Naive B cell (primary cell): ENCODE data around the gene IDUA. TPM values are rescaled to one million over a fixed set of nuclear protein-coding genes. Genes with fewer than 3 reads are reported as not detected.
"Not testable (repeated sequence)": the region's sequence is repeated elsewhere in the genome, so short reads cannot be mapped to it uniquely, and the experiment has no call there.

Experiments
- ATAC-seq, 2 donors: fragments of 150-1000 bp; cut with Tn5 transposase; 2 replicates each; pipeline ENCODE4 v1.10.0; 2021; ENCODE audit warnings: low read depth in 2 of 2, mild to moderate bottlenecking in 2 of 2, moderate library complexity in 2 of 2
- DNase-seq: peaks from one replicate; pipeline ENCODE4 v3.0.0; 2022
- H3K27ac Mint-ChIP-seq, 6 donors: one replicate each; pipeline ENCODE4 v1.8.0; 2020 to 2022; ENCODE audit warnings: mild to moderate bottlenecking in 6 of 6, mixed read lengths in 6 of 6, moderate library complexity in 5 of 6, inconsistent platforms in 2 of 6
- H3K27me3 Mint-ChIP-seq, 3 donors: one replicate each; pipeline ENCODE4 v1.8.0; 2021 to 2022; ENCODE audit warnings: mixed read lengths in 3 of 3, mild to moderate bottlenecking in 1 of 3
- H3K36me3 Mint-ChIP-seq, 2 donors: one replicate each; pipeline ENCODE4 v1.8.0; 2020 to 2022; ENCODE audit warnings: mixed read lengths in 2 of 2, inconsistent platforms in 1 of 2, mild to moderate bottlenecking in 1 of 2
- H3K4me1 Mint-ChIP-seq, 3 donors: one replicate each; pipeline ENCODE4 v1.8.0; 2020 to 2022; ENCODE audit warnings: mixed read lengths in 3 of 3, inconsistent platforms in 1 of 3, mild to moderate bottlenecking in 1 of 3, moderate library complexity in 1 of 3
- H3K4me3 Mint-ChIP-seq, 8 donors: one replicate each; pipeline ENCODE4 v1.8.0; 2020 to 2022; ENCODE audit warnings: mild to moderate bottlenecking in 8 of 8, mixed read lengths in 8 of 8, moderate library complexity in 8 of 8, inconsistent platforms in 2 of 8
- H3K9me3 Mint-ChIP-seq, 7 donors: one replicate each; pipeline ENCODE4 v1.8.0; 2020 to 2022; ENCODE audit warnings: mixed read lengths in 7 of 7, mild to moderate bottlenecking in 5 of 7, inconsistent platforms in 2 of 7, moderate library complexity in 1 of 7
- polyA plus RNA-seq, 6 donors: library from polyadenylated mRNA; unstranded; fragments of 300-500 nt; fragmentation: Illumina TruSeq; gene quantifications; one replicate each; pipeline ENCODE4 v1.2.3, GENCODE V29; 2021; ENCODE audit warnings: low read depth in 6 of 6

The IDUA gene
- polyA plus RNA-seq, 6 donors from 2014 or later: 2.2 to 8.3 (median 3.3) TPM

DNA sequence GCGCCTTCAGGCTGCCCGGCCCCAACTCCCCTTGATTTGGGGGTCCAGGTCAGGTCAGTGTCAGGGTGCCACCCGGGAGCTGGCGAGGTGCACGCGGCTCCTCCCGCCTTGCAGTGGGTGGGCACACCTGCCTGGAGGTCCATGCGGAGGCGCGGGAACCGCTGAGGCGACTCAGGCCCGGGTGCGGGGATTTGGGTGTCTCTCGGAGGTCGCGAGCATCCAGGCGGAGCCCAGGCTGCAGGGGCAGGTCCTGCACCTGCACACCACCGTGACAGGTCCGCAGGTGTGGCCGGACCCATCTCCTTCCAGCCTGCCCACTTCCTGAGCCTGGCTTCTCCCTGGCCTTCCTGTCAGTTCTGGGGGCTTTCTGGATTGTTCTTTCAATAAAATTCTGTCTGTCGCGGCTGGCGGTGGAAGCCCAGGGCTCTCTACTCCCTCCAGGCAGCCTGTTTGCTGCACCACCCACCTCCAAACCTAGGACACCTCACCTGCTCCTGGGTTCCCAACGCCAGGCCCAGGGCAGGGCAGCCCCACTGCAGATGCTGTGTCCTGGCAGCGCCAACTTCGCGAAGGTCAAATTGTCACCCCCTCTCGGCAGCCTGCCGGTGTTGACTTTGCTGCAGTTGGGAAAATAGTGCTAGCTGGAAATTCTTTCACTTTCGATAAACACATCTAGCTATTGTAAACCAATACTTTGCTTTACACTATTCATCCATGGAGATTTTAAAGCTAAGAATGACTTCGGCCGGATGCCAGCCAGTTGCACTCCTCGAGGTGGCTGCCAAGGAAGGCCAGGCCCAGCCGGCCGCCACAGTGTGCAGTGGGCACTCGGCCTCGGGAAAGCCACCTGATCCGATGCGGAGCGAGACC, 60.5 kb downstream of the IDUA start:
- H3K27ac Mint-ChIP-seq: peak overlapping the region in 3 of 6 donors; percentile 39 to 89 (median 56)
- peak overlapping the region in 2 of 8 donors; percentile 25 to 32 for H3K4me3 Mint-ChIP-seq
- peaks cover 0 to 8% (median 4%) of the 10 kb centered on the region in 7 donors for H3K9me3 Mint-ChIP-seq
- peaks cover 23 to 66% (median 55%) of the 10 kb centered on the region in 3 donors for H3K27me3 Mint-ChIP-seq
- H3K4me1 Mint-ChIP-seq: peaks cover 7 to 18% (median 15%) of the 10 kb centered on the region in 3 donors
- DNase-seq: no peak
- ATAC-seq: no peak
- peaks cover 0 to 7% of the 10 kb centered on the region in 2 donors for H3K36me3 Mint-ChIP-seq

DNA sequence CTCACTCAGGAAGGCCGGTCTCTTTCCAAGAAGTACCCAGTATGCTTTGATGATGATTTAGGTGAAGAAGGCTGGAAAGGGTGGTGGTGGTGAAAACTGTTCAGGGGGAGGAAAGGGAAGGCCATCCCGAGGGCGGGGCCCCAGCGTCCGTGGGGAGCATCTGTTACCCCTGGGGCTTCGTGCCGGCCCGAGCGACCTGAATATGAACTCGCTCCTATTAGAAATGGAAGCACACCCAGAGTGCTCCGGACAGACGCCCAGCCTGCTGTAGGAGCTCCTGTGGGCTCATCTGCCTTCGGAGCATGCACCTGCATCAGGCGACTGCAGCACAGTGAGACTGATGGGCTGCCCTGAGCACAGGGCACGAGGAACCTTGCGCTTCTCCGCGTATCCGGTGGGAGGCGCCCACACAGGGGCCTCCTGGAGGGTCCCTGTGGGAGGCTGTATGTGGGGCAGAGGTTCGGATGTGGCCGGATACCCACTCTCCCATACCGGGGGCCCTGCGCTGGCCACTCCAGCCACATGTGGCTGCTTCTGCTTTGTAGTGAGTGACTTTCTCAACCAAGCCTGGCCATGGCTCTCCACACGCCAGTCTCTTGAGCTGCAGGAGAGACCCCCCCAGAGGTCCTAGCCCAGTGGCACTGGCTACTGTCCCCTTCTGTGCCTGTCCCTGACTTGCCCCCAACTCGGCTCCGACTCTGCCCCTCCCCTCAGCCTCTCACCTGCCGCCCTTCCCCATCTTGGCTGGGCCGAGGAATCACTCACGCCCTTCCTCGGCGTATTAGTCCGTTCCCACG, 61.3 kb downstream of the IDUA start:
- peaks cover 0 to 7% of the 10 kb centered on the region in 2 donors for H3K36me3 Mint-ChIP-seq
- ATAC-seq (no peak), DNase-seq (no peak)
- H3K4me1 Mint-ChIP-seq: peaks cover 7 to 15% (median 15%) of the 10 kb centered on the region in 3 donors
- peaks cover 0 to 8% (median 4%) of the 10 kb centered on the region in 7 donors for H3K9me3 Mint-ChIP-seq
- H3K27me3 Mint-ChIP-seq: peaks cover 21 to 72% (median 50%) of the 10 kb centered on the region in 3 donors
- H3K27ac Mint-ChIP-seq: peak overlapping the region in 5 of 6 donors; percentile 8 to 65 (median 50)
- peak overlapping the region in 1 of 8 donors; percentile 25 for H3K4me3 Mint-ChIP-seq

DNA sequence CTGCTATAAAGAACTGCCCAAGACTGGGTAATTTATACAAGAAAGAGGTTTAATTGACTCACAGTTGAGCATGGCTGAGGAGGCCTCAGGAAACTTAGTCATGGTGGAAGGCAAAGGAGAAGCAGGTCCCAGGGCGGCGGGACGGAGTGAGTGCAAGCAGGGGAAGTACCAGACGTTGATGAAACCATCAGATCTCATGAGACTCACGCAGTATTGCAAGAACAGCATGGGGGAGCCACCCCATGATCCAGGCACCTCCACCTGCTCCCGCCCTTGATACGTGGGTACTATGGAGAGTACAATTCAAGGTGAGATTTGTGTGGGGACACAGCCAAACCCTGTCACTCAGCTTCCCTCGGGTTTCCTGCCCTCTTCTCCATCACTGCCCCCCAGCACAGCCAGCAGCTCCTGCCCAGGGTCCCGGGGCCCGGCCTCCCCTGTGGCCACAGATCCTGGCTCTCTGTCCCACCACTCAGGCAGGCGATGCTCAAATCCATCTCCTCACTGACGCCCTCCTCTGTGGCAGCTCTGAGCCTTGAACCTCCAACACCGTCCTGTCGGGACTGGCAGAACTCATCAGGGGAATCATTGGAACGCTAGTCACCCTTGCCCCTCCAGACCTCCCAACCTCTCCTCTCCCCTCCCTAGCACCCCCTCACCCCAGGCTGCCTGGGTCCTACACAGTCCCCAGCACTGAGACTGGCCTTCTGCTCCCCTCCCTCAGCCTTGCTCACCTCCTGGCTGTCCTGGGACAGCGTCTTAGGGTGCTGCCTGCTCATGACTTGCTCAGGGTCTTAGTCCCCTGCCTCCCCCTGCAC, 62.1 kb downstream of the IDUA start:
- Mint-ChIP-seq H3K4me3 (peak overlapping the region in 1 of 8 donors; percentile 68), H3K27me3 (peaks cover 19 to 70% (median 47%) of the 10 kb centered on the region in 3 donors), H3K36me3 (peaks cover 0 to 7% of the 10 kb centered on the region in 2 donors), H3K4me1 (peaks cover 7 to 15% (median 14%) of the 10 kb centered on the region in 3 donors), H3K9me3 (peaks cover 0 to 8% (median 4%) of the 10 kb centered on the region in 7 donors), H3K27ac (peak overlapping the region in 4 of 6 donors; percentile 11 to 50 (median 39))
- peak; percentile 20 for DNase-seq
- peak; percentile 69 to 72 for ATAC-seq

DNA sequence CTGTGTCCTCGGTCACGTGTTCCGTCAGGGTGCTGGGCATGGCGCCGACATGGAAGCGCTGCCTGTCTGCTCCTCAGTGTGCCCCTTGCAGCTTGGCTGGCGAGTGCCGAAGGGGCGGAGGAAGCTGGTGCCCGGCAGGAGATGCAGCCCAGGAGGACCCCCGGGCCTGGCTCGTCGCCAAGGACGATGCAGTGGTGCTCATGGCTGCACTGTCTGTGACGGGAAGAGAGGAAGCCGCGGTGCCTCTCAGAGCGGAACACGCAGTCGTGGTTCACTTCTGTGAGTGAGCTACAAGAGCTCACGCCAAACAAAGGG, 62.7 kb downstream of the IDUA start:
- Mint-ChIP-seq H3K9me3 (peaks cover 0 to 8% (median 4%) of the 10 kb centered on the region in 7 donors), H3K27ac (peak overlapping the region in 2 of 6 donors; percentile 50 to 60), H3K4me1 (peaks cover 7 to 15% (median 14%) of the 10 kb centered on the region in 3 donors), H3K27me3 (peaks cover 19 to 64% (median 45%) of the 10 kb centered on the region in 3 donors), H3K36me3 (peaks cover 0 to 7% of the 10 kb centered on the region in 2 donors), H3K4me3 (no peak overlapping the region)
- DNase-seq: no peak
- ATAC-seq: no peak

DNA sequence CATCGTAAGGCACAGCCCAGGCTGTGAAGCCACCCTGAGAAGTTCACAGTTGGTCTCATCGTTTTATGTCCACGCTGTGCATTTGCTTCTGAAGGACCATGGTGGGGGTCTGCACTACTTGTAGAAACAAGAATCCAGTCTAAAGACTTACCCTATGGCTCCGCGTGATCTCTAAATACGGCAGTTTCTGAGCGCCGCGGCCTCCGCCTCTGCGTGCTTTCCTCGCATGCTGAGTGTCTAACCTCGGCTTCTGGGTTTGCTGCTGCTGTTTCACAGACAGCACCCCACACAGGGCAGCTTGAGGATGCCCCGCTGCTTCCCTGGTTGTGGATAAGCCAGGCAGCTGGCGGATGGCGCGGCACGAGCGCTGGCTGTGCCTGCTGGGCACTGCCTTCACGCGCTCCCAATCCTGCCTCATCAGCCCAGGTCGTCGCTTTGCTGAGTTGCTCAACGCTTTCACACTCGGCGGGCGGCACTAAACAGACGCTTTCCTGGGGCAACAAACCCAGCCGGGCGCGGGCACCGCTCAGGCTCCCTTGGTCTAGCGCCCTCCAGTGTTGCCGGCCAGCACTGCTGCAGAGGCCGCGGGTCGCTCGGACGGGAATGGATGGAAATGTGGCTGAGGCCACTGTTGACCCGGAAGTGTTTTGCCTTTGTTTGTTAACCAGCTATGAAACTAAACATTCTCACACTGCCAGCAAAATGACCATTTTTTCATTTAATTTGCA, 63.8 kb downstream of the IDUA start:
- no peak overlapping the region for H3K27ac Mint-ChIP-seq
- ATAC-seq (no peak), DNase-seq (no peak)
- peaks cover 14 to 53% (median 34%) of the 10 kb centered on the region in 3 donors for H3K27me3 Mint-ChIP-seq
- H3K4me1 Mint-ChIP-seq: peaks cover 10 to 17% (median 14%) of the 10 kb centered on the region in 3 donors
- peaks cover 0 to 7% of the 10 kb centered on the region in 2 donors for H3K36me3 Mint-ChIP-seq
- peaks cover 0 to 8% (median 4%) of the 10 kb centered on the region in 7 donors for H3K9me3 Mint-ChIP-seq
- no peak overlapping the region for H3K4me3 Mint-ChIP-seq

DNA sequence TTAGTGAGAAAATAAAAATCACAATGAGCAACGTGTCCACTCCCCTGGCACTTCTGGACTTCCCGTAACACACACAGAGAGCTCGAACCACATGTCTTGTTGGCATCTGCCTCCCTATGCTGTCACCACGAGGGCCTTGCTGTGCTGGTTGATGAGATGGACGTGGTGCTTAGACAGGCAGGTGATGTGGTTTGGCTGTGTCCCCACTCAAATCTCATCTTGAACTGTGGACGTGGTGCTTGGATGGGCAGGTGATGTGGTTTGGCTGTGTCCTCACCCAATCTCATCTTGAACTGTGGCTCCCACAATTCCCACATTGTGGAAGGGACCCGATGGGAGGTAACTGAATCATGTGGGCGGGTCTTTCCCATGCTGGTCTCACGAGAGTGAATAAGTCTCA, 64.6 kb downstream of the IDUA start:
- H3K36me3 Mint-ChIP-seq: peaks cover 0 to 7% of the 10 kb centered on the region in 2 donors
- ATAC-seq (no peak), DNase-seq (no peak)
- peaks cover 18 to 25% (median 19%) of the 10 kb centered on the region in 3 donors for H3K4me1 Mint-ChIP-seq
- no peak overlapping the region for H3K27ac Mint-ChIP-seq
- peaks cover 20 to 51% (median 31%) of the 10 kb centered on the region in 3 donors for H3K27me3 Mint-ChIP-seq
- peaks cover 0 to 8% (median 4%) of the 10 kb centered on the region in 7 donors for H3K9me3 Mint-ChIP-seq
- H3K4me3 Mint-ChIP-seq: peak overlapping the region in 1 of 8 donors; percentile 36

DNA sequence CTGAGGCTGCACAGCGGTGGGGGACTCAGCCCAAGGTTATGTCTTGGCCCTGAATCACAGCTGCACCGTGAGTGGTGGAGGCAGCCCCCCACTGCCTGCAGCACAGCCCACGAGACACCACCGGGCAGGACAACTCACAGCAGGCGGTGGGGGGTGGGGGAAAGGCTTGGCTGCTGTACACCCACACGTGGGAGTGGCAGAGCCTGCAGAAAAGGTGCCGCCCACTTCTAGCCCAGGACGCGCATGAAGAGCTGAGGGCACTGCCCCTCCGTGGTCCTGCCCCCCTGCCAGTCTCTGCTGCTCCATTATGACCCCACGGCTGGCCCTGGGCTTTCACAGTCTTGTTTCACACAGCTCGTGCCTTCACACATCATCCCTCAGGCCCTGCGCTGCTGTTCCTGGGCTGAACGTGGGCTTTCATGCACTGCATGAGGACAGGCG, 65.4 kb downstream of the IDUA start:
- ATAC-seq: no peak
- Mint-ChIP-seq H3K9me3 (peaks cover 0 to 8% (median 4%) of the 10 kb centered on the region in 7 donors), H3K36me3 (no peaks in the 10 kb centered on the region), H3K27me3 (peaks cover 20 to 44% (median 23%) of the 10 kb centered on the region in 3 donors), H3K4me3 (no peak overlapping the region), H3K4me1 (peaks cover 15 to 26% (median 18%) of the 10 kb centered on the region in 3 donors), H3K27ac (peak overlapping the region in 2 of 6 donors; percentile 33 to 58)
- DNase-seq: no peak

DNA sequence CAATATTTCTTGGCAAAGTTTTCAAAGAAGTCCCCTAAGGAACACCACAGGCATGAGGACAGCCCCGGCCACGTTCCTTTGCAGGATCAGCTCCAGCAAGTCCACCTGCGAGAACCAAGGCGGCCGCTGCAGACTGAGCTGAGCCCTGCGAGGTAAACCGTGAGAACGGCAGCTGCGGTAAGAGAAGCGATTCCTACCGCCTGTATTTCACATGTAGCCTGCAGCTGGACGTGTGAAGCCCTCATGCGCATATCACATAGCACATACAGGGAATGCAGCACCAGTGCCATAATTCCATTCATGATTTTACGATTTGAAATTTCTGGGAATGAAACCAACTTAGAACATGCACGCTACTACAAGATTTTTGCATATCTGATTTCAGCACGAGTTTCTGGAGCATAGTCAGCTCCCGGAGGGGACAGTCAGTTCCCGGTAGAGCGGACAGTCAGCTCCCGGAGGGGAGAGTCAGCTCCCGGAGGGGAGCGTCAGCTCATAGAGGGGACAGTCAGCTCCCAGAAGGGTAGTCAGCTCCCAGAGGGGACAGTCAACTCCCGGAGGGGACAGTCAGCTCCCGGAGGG, 66.3 kb downstream of the IDUA start:
- Mint-ChIP-seq H3K4me1 (peaks cover 15 to 20% (median 19%) of the 10 kb centered on the region in 3 donors), H3K9me3 (peaks cover 0 to 8% (median 4%) of the 10 kb centered on the region in 7 donors), H3K36me3 (no peaks in the 10 kb centered on the region), H3K27me3 (peaks cover 14 to 34% (median 14%) of the 10 kb centered on the region in 3 donors), H3K27ac (peak overlapping the region in 2 of 6 donors; percentile 58 to 92), H3K4me3 (peak overlapping the region in 3 of 8 donors; percentile 11 to 34 (median 22))
- ATAC-seq (no peak), DNase-seq (no peak)

DNA sequence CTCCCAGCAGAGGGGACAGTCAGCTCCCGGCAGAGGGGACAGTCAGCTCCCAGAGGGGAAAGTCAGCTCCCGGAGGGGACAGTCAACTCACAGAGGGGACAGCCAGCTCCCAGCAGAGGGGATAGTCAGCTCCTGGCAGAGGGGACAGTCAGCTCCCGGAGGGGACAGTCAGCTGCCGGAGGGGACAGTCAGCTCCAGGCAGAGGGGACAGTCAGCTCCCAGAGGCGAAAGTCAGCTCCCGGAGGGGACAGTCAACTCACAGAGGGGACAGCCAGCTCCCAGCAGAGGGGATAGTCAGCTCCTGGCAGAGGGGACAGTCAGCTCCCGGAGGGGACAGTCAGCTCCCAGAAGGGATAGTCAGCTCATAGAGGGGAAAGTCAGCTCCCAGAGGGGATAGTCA, 67.0 kb downstream of the IDUA start:
- peaks cover 11 to 20% (median 18%) of the 10 kb centered on the region in 3 donors for H3K4me1 Mint-ChIP-seq
- not testable (repeated sequence) for H3K36me3 Mint-ChIP-seq, H3K9me3 Mint-ChIP-seq, H3K4me3 Mint-ChIP-seq, ATAC-seq, DNase-seq
- peaks cover 6 to 28% (median 9%) of the 10 kb centered on the region in 3 donors for H3K27me3 Mint-ChIP-seq
- peak overlapping the region in 2 of 6 donors; percentile 4 to 58 for H3K27ac Mint-ChIP-seq
